GM19328 (cell line): ENCODE data around the gene HPCAL1.
A peak's percentile ranks its signal among the peaks of the same experiment; 100 is the strongest.

ENCODE experiments used
- ATAC-seq: cut with Tn5 transposase; IDR thresholded peaks from one replicate; pipeline ENCODE4 v1.9.1; 2021; ENCODE audit warnings: mild to moderate bottlenecking, moderate library complexity; ENCODE audit not compliant: unreplicated experiment

HPCAL1 gene

DNA sequence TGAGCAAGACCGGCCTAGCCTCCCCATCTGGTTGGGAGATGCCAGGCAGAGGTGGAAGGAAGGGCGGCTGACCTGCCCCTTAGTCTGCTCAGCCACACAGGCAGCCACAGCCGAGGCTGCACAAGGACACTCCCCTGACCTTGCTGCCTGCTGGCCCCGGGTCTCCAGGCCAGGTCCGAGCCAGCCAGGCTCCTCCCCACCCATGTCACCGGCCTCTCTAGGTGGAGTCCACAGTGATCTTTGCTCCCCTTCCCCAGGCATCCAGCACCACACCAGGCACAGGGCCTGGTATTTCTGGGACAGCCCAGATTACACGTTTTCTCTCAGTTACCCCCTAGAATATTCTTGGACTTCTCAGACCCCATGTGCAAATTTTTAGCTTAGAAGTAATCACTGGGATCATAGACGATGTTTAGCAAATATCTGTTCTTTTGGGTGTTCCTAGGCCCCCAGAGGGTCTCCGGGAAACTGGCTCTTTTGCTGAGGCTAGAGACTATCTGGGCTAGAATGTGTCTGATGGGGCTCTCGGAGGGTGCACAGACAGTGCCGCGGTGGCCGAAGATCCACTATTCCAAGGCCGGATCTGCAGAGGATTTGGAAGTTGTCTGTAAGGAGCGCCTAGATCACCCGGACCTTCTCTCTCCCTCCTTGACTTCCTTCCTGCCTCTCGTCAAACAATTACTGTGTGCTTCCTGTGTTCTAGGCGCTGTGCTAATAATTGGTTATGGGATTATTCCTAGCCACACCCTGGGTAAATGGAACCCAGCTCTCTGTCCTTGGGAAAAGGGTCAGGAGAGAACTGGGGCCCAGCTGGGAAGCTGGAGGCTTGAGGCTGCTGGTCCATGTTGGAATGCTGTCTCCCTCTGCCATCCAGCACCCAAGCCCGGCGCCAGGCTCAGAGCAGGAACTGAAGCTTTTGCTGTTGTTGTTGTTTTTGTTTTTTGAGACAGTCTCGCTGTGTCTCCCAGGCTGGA, 98.6 kb downstream of the HPCAL1 start:
- ATAC-seq: no peak

DNA sequence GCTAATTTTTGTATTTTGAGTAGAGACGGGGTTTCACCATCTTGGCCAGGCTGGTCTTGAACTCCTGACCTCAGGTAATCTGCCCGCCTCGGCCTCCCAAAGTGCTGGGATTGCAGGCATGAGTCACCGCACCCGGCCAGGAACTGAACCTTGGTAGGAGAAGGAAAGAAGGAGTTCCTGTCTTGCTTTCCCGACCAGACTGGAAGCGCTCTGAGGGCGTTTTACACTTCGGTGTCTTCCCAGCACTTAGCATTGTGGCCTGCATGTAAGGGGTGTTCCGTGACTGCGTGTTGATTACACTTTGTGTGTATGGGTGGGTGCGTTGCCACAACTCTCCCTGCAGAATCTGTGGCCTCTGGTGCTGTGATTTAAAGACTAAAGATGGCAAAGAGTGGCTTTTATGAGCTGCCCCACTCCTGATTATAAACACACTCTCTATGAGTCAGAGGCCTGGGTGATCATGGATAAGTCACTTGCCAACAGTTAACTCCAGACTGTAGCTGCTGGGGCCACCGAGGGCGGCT, 99.4 kb downstream of the HPCAL1 start:
- no peak for ATAC-seq

DNA sequence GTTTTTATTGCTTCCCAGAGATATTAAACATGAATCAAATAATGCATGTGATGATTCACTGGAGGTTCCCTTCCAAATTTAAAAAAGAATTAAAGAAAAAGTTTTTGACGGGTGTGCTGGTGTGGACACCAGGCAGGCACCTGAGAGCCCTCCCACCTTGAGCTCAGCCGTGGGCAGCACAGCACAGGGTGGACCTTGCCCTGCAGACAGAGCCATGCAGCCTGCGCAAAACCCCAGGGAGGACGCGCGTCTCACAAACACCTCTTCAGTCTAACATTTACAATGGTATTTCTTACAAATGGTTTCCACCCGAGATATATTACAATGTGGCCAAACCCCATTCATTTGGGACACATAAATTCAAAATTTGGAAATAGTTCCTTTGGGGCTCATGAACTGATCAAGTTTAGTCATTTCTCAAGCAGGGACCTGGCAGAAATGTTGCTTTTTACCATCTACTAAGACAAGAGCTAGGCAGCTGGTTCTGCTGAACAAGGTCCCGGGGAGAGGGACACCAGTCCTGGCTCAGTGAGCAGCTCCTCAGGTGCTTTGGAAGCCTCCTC, 100.0 kb downstream of the HPCAL1 start:
- no peak for ATAC-seq

DNA sequence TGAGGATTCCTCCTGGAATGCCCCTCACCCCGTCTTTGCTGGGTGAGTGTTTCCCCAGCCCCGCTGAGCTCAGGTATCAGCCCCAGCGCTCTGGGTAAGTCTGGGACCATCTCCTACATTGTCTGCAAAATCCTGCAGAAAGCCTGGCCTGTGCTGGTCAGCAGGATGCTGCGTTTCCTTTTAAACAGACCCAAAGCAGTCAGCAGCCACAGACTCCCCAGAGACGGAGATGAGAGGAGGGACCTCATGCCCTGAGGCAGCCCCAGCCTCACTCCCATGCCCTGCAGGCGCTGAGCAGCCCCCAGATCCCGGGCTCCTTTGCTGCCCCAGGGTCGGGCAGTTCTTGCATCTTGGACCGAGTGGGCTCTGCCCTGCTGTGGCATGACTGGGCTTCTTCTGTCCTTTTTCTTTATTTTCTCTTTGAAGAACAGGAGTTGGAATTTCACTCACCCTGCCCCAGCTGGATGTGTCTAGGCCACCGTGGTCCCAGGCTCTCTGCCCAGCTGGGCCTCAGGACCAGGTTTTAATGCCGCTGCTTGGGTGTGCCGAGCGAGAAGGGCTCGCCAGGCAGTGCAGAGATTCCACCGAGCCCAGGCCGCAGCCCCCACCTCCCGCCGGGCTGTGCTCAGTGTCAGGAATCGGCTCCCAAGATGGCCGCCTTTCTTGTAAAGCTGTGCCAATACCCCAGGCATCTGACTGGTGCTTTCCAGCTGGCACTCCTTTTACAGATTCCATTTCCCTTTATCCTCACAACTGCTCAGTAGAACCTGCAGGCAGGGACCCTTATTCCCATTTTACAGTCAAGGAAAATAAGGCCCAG, 101.8 kb downstream of the HPCAL1 start:
- no peak for ATAC-seq

DNA sequence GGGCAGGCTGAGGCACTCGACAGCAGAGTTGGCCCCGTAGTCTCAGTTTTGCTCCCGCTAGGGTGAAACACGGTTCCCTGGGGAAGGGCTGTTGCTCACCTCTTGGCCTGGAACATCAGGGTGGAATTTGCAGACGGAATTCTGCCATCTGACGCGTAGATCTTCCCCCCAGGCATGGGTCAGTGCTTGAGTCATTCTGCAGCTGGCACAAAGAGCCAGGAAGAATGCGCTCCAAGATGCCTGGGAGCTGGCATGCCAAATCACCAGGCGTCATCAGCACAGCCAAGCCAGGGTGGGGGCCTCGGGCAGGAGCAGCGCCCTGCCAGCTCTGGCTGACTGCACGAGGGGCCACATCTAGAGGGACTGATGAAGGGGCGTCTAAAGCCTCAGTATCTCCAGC, 102.7 kb downstream of the HPCAL1 start:
- ATAC-seq: no peak

DNA sequence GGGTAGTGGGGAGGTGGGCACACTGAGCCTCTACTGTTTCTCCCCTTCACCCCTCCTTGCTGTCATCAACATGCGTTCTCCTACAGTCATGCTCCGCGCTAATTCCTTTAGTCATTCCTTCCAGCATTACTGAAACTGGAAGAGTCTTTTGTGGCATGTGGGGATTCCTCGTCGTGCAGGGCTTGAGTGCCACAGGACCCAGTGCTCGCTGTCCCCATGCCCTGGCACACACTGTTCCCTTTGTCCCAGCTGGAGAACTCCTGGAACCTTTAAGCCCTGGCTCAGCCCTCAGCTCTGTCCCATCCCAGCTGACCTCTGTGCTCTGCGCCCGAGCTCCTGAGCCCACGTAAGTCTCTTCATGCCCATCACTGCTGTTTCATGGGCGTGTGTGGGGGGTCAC, 103.3 kb downstream of the HPCAL1 start:
- no peak for ATAC-seq

DNA sequence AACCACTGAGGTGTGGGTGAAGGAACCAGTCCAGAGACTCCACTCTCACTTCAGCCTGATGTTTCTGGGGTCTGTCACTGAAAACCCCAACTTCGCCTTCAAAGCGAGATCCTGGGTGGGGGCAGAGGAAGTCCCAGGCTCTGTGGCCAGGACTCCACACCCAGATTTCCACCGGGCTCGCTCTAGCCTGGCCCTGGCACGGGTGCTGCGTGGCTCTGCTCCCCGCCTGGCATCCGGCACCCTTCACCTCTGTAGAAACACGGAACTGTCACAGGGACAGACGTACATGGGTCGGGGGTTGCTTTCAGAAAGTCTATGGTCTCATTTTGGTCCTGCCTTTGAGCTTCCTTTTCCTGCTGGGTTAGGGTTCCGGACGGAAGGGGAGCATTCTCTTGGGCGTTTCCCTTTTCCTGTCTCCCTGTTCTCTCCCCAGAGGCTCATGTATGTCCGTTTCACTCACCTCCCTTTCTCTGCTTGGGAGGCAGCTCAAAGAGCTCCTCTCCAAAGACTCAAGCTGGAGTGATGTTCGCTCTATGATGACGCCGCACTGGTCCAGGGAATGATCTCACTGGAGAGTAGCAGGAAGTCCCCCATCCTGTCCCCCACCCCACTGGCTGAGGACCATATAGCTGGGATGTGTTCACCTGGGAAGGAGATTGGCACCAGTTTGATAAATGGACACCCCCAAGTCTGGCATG, 103.9 kb downstream of the HPCAL1 start:
- ATAC-seq: no peak

DNA sequence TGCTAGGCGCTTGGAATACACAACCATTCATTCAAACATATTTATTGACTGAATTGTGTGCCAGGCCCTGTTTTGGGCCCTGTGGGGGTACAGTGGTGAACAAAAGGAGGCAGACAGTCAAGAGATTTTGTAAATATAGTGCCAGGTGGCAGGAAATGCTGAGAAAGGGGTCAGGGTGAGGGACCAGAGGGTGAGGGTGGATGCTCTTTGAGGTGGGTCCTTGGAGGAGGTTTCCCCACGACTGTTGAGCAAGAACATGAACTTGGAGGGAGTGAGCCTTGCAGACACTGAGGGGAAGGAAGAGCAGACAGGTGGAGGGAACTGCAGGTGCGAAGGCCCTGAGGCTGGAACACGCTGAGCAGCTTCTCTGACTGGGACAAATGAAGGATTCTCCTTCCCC, 104.7 kb downstream of the HPCAL1 start:
- ATAC-seq: no peak

DNA sequence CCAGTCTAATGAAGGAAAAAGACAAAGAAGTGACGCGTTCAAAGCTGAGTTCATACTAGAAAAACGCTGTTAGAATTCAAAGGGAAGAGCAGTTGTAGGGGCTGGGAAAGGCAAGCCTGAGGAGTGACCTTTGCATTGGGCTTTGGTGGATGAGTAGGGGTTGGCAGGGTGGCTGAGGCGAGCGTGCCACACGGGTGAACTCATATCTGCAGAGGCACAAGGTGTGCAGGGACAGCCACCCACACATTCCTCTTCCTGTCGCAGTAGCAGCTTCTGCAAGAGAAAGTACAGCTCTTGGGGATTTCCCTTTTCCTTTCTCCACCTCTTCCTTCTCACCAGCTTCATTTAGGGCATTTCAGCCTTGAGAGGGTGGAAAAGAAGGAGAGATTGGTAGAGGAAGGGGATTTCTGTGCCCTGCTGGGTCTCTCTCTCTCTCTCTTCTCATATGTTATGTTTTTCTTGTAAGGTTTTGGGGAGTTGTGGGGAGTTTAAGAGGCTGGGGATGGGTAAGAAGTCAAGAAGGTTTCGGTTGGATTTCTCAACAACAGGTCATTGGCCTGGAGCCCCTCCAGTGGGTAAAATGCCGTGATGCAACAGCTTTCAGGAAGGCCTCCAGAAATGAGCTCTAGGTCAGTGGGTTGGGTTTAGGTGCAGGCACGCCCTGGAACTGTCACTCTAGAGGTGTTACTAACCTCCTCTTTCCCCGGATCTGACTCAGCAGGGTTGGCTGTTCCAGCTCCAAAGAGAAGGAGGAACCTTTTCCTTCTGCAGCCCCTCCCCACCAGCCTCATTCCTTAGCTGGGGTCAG, 105.3 kb downstream of the HPCAL1 start:
- ATAC-seq: no peak

DNA sequence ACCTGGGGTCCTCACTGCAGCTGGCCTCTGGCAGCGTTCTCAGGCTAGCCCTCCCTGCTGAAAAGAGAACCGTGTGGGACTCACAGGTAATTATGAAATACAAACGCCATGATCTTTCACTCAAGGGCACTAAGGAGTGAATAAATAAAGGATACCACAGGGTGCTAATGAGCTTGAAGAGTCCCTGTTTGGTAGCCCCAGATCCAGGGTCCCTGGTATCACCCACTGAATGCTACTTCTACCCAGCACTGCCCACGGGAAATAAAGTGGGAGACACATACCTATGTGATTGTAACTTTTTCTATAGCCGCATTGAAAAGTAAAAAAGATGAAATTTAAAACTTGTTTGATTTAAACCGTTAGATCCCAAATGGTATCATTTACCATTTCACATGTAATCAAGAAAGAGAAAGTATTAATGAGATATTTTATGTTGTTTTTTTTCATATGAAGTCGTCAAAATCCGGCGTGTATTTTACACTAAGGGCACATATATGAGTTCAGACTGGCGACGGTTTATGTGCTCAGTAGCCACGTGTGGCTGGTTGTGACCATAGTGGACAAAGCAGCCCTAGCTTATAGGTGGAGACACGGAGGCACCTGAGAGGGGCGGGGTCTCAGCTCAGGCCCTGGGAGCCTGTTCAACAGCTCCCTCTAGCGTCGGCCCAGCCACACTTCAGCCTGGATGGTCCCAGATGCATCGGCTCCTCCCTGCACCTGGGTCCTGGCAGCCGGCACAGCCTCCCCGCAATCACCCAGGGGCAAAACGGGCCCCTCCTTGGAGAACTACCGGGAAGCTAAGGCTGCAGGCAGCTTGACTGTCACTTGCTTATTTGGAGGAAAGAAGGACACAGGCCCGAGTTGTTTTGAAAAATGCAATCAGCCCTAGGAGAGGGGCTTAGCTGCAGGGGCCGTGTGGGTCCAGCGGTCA, 106.2 kb downstream of the HPCAL1 start:
- ATAC-seq: peak; percentile 41

DNA sequence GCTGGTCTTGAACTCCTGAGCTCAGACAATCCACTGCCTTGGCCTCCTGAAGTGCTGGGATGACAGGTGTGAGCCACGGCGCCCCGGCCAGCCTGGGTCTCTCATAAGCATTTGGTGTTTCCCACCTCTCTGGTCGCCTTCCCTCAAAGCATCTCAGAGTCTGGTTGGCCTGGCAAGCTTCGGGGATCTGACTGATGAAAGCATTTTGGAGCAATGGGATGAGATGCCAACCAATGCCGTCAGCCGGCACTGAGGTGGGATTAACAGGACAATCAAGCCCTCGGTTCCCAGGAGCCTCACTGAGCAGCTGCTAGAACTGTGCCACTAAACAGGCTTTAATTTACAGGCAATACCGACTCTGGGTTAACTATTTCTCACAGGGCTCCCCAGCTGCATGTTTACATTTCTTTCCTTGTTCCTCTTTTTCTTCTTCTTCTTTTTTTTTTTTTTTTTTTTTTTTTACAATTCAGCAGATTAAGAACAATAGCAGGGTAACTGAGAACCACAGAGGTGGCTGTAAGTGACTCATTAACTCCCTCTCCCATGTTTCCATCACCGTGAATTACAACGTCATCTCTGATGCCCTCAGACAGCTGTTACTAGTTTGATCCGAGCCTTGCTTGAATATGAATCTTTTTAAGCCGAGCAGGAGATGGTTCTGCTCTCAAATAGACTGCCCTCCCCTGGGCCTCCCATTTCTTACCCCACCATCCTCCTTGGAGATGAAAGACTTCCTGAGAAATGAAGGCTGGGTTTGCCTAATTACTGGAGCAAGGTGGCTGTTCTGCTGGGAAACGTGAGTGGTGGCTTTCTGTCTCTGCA, 107.5 kb downstream of the HPCAL1 start:
- ATAC-seq: peak; percentile 52

DNA sequence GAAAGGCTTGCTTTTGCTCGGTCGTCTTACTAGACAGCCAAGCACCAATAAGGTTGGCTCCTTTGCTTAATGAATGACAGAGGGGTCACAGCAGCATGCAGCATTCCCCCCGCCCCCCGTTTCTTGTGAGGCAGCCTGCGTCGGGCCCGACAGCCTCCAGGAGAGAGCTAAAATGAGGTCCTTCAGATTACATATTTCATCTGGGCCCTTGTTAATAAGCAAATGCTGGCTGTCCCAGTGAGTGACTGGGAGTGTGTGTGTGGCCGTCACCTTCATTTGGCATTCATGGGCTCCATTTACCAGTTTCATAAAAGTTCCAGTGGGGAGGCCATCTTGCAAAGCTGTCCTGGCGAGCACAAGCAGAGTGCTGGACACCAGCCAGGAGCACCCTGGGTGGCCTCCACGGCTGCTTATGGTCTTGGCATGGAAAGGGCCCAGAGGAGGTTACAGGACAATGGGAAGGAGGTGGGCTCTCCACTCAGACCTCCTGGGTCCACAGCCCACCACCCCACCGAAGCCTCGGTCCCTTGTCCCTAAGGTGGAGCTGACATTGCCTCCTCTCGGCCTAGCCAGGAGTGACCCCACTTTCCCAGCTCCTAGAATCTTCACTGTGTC, 108.2 kb downstream of the HPCAL1 start:
- ATAC-seq: no peak

DNA sequence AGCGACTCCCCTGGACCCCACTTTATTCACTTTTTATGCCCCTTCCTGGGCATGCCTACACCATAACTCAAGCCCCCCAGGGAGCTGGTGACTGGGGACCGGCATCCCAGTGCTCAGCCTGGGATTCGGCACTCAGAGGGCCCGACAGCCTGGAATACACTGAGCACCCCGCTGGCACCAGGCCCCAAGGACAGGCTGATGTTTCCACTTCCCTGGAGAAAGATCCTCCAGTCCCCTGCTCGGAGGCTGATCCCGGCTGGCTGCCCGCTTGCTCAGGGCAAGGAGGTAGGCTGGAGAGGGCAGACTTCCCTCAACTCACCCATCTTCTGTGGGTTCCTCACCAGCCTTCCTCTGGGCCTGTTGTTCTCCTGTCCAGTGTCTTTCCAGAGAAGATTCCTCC, 108.9 kb downstream of the HPCAL1 start:
- ATAC-seq: no peak

DNA sequence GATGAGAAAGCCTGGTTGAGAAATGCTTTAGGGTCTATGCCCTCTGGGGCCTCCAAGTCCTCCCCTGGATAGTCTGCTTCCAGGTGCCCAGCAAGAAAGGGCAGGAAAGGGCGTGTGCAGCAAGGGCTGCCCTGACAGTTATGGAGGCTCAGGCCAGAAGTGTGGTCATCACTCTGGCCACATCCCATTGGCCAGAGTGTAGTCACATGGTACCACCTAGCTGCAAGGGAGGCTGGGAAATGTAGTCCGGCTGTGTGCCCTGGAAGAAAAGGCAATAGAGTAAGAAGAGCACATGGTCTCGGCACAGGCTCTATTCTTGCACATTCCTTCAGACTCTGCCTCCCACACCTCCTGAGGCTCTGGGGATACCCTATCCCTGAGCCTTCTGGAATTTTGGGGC, 109.7 kb downstream of the HPCAL1 start:
- ATAC-seq: no peak

DNA sequence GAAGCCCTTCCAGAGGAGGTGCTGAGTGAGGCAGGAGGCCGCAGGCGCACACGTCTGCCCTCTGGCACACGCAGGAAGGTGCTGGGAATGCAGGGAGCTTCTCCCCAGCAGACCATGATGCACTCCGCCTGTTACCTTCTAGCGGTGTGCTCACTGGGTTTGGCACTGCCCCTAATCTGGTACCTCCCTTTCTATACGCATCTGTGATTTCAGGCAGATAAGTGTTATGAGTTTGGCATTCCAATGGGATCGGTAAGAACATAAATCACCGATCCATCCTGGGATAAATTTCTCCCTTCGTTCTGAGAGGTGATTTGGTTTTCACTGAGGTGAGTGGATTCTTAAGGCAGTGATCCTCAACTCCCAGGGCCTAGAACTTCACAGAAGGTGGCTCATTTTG, 110.8 kb downstream of the HPCAL1 start:
- ATAC-seq: no peak

DNA sequence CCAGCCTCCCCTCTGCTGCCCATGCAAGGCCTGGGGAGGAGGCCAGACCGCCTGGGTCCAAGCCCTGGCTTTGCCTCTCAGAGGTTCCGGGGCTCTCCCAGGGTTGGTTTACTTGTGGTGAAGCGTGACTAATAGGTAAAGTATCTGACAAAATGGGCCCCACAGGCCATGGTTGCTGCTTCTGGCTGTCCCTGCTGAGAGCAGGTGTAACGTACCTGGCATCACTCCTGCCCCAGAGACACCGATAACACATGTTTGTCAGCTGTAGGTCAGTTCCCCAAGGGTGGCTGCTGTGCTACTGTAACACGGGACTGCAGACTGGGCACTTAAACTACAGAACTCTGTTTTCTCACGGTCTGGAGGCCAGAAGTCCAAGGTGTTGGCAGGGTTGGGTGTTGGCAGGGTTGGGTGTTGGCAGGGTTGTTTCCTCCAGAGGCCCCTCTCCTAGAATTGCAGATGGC, 111.3 kb downstream of the HPCAL1 start:
- no peak for ATAC-seq

DNA sequence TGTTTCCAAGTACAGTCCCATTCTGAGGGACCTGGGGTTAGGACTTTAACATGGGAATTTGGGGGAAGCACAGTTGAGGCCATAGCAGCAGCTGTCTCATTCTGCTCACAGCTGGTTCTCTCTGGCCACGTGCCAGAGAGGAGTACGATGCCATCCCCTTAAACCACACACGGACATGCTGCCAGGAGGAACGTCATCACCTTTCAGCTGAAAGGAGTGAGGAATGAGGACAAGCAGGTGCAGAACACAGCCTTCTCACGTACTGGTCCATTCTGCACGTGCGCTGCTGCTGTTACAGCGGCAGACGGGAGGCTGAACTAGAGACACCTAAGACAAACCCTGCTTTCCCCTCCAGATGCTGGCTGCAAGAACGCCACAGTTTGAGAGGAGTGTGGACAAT, 111.9 kb downstream of the HPCAL1 start:
- no peak for ATAC-seq
